Camera-type eye (tissue), 1 donor: ENCODE measurements around the gene TFDP2. TPM values are rescaled to one million over a fixed set of nuclear protein-coding genes. Genes with fewer than 3 reads are reported as not detected.

Experiments used
- total RNA-seq: library from RNA; depleted of rRNA; stranded (reverse); fragments of >200 nt; gene quantifications from one replicate; pipeline ENCODE4 v1.2.3, GENCODE V29; 2014

The TFDP2 gene, protein sequence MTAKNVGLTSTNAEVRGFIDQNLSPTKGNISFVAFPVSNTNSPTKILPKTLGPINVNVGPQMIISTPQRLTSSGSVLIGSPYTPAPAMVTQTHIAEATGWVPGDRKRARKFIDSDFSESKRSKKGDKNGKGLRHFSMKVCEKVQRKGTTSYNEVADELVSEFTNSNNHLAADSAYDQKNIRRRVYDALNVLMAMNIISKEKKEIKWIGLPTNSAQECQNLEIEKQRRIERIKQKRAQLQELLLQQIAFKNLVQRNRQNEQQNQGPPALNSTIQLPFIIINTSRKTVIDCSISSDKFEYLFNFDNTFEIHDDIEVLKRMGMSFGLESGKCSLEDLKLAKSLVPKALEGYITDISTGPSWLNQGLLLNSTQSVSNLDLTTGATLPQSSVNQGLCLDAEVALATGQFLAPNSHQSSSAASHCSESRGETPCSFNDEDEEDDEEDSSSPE
- 91.5 TPM for total RNA-seq

DNA sequence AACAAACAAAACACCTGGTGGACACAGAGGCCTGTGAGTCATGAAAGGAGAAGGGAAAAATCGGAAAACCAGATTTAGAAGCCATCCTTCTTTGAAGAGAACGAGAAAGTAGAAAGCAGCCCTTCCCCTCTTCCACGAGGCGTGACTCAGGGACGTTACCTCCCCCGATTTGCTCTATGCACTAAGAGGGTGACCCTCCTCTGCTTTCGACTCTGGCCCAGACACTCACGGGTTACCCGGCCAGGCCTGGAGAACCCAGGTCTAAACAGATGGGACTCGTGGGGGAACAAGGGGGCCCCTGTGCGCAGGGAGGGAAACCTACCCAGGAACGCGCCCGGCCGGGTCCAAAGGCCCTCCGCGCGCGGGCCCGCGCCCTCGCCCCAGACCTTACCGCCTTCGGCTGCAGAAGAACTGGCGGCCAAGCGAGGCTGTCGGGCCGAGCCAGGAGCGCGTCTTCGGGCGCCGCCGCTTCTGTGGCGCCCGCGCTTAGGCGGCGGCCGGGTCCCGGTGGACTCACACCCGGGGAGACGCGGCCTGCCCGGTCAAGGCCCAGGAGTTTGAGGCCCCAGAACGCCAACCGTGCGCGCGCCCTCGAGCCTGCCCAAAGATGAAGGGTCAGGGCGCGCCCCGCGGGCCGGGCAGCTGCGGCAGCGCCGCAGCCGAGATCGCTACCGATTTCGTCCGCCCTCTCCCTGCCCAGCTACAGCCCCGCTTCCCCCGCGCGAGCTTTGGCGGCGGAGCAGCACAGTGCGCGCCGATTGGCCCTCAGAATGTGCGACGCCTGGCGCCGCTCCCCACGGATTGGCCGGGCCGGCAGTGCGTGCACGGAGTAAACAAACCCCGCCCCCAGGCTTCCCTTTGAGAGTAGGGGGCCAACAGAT lies at the start of gene TFDP2:
Gene TFDP2 (minus strand): TSS at position 753 of the 881 bp plus-strand sequence. CDS start 47,795 bp downstream, outside the sequence.

Other genes starting within 250 kb of the TFDP2 start
- 31.2 TPM for gene GK5, start 76.0 kb upstream of the TFDP2 start, total RNA-seq